Measurements from ENCODE around the gene TCF7L2.

- no peak for TF ChIP-seq CTCF (IDR thresholded peaks at IDR 0.05)
- TF ChIP-seq POLR2A (IDR thresholded peaks at IDR 0.05) = no peak
These were observed 43.1 kb upstream of the TCF7L2 start for GRCh38 chr10:112906945-112907344.
